Heart left ventricle (tissue), 13 donors: ENCODE data around the gene CPEB4.

Source experiments
- CTCF ChIP-seq, 12 donors: fragments of 200-600 bp; sonication (generic) in 4 of 12; IDR thresholded peaks; one replicate each; pipeline versions ENCODE4 v1.5.0 to v1.8.0; 2018 to 2022; ENCODE audit warnings: antibody characterized with exemption in 12 of 12, mild to moderate bottlenecking in 5 of 12
- POLR2A ChIP-seq, 2 donors: fragments of 450-650 bp; IDR thresholded peaks; one replicate each; pipeline ENCODE4 v1.6.1; 2017; ENCODE audit warnings: antibody characterized with exemption in 2 of 2, mild to moderate bottlenecking in 2 of 2, moderate library complexity in 2 of 2
- donor health status: ischemic (EF 13 %, LVEDD 7.1; RV severe dilation, severe dysfunction).
- donor health status: DM: no; HTN: yes; CAD: no.
- donor health status: DM: no; HTN: no; CAD: no.
- donor health status: ischemic (EF 25% LVEDD 6.9; RV normal size, moderate dysfunction).
- donor health status: ischemic (EF 25% LVEDD 5.7; RV mildly dilated, moderate dysfunction).
- donor health status: ischemic (EF 35%, LVEDD 5.7; RV mildly dilated, moderate dysfunction).
- donor health status: nonischemic (EF 11% LVEDD 7.7; RV severe dilation, severe dysfunction).
- donor health status: DM: yes; HTN: yes; CAD: no.
- donor health status: PGD.
- donor health status: ischemic (EF 29% LVEDD 5.4; RV normal size, mild dysfunction).
- donor health status: nonischemic (EF 23%, LVEDD 6.1; RV moderate dilation, normal function).

- TF ChIP-seq CTCF (IDR thresholded peaks at IDR 0.05) (no peak), POLR2A (IDR thresholded peaks at IDR 0.05) (no peak)
Observed at GRCh38 chr5:174003795-174004194, 115.6 kb downstream of the CPEB4 start.
